Fibroblast of lung (primary cell): ENCODE results near the gene CDH26. TPM values are rescaled to one million over a fixed set of nuclear protein-coding genes. Genes with fewer than 3 reads are reported as not detected.

ENCODE experiments used
- DNase-seq, 2 donors: peaks; one replicate each; pipeline versions ENCODE4 v3.0.0 to v3.0.0-alpha.2; 2010; ENCODE audit warnings: low read depth in 2 of 2
- H2AFZ ChIP-seq: 2 replicates; pipeline ENCODE4 v1.5.1; 2012; ENCODE audit warnings: low read length, control low read depth, inconsistent platforms
- H3K27ac ChIP-seq: 2 replicates; pipeline ENCODE4 v1.5.1; 2011; ENCODE audit warnings: low read length, control low read depth; ENCODE audit not compliant: insufficient read depth
- H3K27me3 ChIP-seq: 2 replicates; pipeline ENCODE4 v1.5.1; 2011; ENCODE audit warnings: mild to moderate bottlenecking, low read length; ENCODE audit not compliant: control insufficient read depth, insufficient read depth
- H3K36me3 ChIP-seq: 2 replicates; pipeline ENCODE4 v1.5.1; 2011; ENCODE audit warnings: low read length; ENCODE audit not compliant: control insufficient read depth, insufficient read depth
- H3K4me1 ChIP-seq: 2 replicates; pipeline ENCODE4 v1.5.1; 2011; ENCODE audit warnings: low read length; ENCODE audit not compliant: control insufficient read depth, insufficient read depth; ENCODE audit errors: extremely low read depth
- H3K4me2 ChIP-seq: 2 replicates; pipeline ENCODE4 v1.5.1; 2011; ENCODE audit warnings: low read length, control low read depth; ENCODE audit not compliant: insufficient read depth; ENCODE audit errors: extremely low read depth
- H3K4me3 ChIP-seq, 4 experiments: fragments of 200-600 bp in 1 of 4; sonication (generic) in 1 of 4; replicated peaks in 1 of 4; 2 replicates each; pipeline ENCODE4 v1.5.1; 2011 to 2016; ENCODE audit warnings: low read length in 4 of 4, low read depth in 3 of 4, mild to moderate bottlenecking in 3 of 4, control low read depth in 2 of 4, inconsistent platforms in 1 of 4, mixed read lengths in 1 of 4; ENCODE audit not compliant: insufficient read depth in 1 of 4; ENCODE audit errors: control extremely low read depth in 1 of 4
- H3K79me2 ChIP-seq: 2 replicates; pipeline ENCODE4 v1.5.1; 2012; ENCODE audit warnings: mild to moderate bottlenecking, low read length, inconsistent platforms; ENCODE audit not compliant: control insufficient read depth, insufficient read depth
- H3K9ac ChIP-seq: 2 replicates; pipeline ENCODE4 v1.5.1; 2011; ENCODE audit warnings: mild to moderate bottlenecking, low read length, control low read depth; ENCODE audit not compliant: insufficient read depth
- H3K9me3 ChIP-seq: 2 replicates; pipeline ENCODE4 v1.5.1; 2012; ENCODE audit warnings: low read depth, low read length; ENCODE audit not compliant: control insufficient read depth, insufficient read depth
- H4K20me1 ChIP-seq: 2 replicates; pipeline ENCODE4 v1.5.1; 2011; ENCODE audit warnings: low read length; ENCODE audit not compliant: control insufficient read depth, insufficient read depth; ENCODE audit errors: extremely low read depth
- CTCF ChIP-seq, 2 donors: IDR thresholded peaks in 1 of 2; conservative IDR thresholded peaks in 1 of 2; 1 replicate in 1 of 2; 2 replicates in 1 of 2; pipeline ENCODE4 v1.5.1; 2011 to 2012; ENCODE audit warnings: low read length in 2 of 2, control low read depth in 1 of 2, inconsistent platforms in 1 of 2, low read depth in 1 of 2, mild to moderate bottlenecking in 1 of 2
- EZH2 ChIP-seq: IDR thresholded peaks from 2 replicates; pipeline ENCODE4 v1.5.1; 2012; ENCODE audit warnings: low read length, control low read depth, mild to moderate bottlenecking; ENCODE audit errors: missing control alignments
- polyA plus RNA-seq, 2 donors: library from polyadenylated mRNA; depleted of rRNA in 1 of 2; stranded (reverse) in 1 of 2; unstranded in 1 of 2; fragments of >200 nt; gene quantifications; 2 replicates each; pipeline ENCODE4 v1.2.1, GENCODE V29; 2011 to 2012; ENCODE audit warnings: missing spikeins in 1 of 2
- total RNA-seq: library from RNA; depleted of rRNA; stranded (reverse); fragments of >200 nt; gene quantifications from 2 replicates; pipeline ENCODE4 v1.2.1, GENCODE V29; 2014

The CDH26 gene
- total and polyA plus RNA-seq, 2 donors (not counting 1 experiment from before 2014, with no cell fraction given) = 0.12 to 0.50 TPM

GRCh38 chr20:60008130-60008808 lies 50.0 kb downstream of the CDH26 start:
- Histone ChIP-seq H2AFZ (no peak overlapping the region), H3K4me1 (no peaks in the 10 kb centered on the region), H3K27ac (no peak overlapping the region), H3K4me2 (no peak overlapping the region), H3K79me2 (no peaks in the 10 kb centered on the region), H3K9ac (no peak overlapping the region), H3K9me3 (no peaks in the 10 kb centered on the region), H3K27me3 (no peaks in the 10 kb centered on the region), H4K20me1 (no peaks in the 10 kb centered on the region), H3K4me3 (no peak overlapping the region), H3K36me3 (no peaks in the 10 kb centered on the region)
- no peak for DNase-seq
- TF ChIP-seq EZH2 = no peak
- no peak for TF ChIP-seq CTCF (conservative IDR thresholded peaks at IDR 0.05 in 1 of 2, IDR thresholded peaks at IDR 0.05 in 1 of 2; ENCODE audit: low read depth in 1 of 2, low read length in 2 of 2)

- H3K27ac ChIP-seq = no peak overlapping the region
- no peak overlapping the region for H3K9ac ChIP-seq
- H2AFZ ChIP-seq = no peak overlapping the region
- TF ChIP-seq EZH2 = no peak
- TF ChIP-seq CTCF (conservative IDR thresholded peaks at IDR 0.05 in 1 of 2, IDR thresholded peaks at IDR 0.05 in 1 of 2; ENCODE audit: low read depth in 1 of 2, low read length in 2 of 2) = no peak
- no peaks in the 10 kb centered on the region for H3K4me1 ChIP-seq
- DNase-seq = no peak
- no peaks in the 10 kb centered on the region for H3K9me3 ChIP-seq
- no peaks in the 10 kb centered on the region for H3K79me2 ChIP-seq
- no peak overlapping the region for H3K4me2 ChIP-seq
- H3K27me3 ChIP-seq = no peaks in the 10 kb centered on the region
- H4K20me1 ChIP-seq = no peaks in the 10 kb centered on the region
- H3K4me3 ChIP-seq = no peak overlapping the region
- H3K36me3 ChIP-seq = no peaks in the 10 kb centered on the region
These were observed 51.1 kb downstream of the CDH26 start for GRCh38 chr20:60009318-60009717.

GRCh38 chr20:60009826-60010616 lies 51.8 kb downstream of the CDH26 start:
- no peaks in the 10 kb centered on the region for H3K27me3 ChIP-seq
- no peaks in the 10 kb centered on the region for H4K20me1 ChIP-seq
- H3K27ac ChIP-seq = no peak overlapping the region
- H3K4me3 ChIP-seq = no peak overlapping the region
- no peaks in the 10 kb centered on the region for H3K4me1 ChIP-seq
- no peaks in the 10 kb centered on the region for H3K9me3 ChIP-seq
- no peak overlapping the region for H3K9ac ChIP-seq
- no peak for DNase-seq
- no peak for TF ChIP-seq CTCF (conservative IDR thresholded peaks at IDR 0.05 in 1 of 2, IDR thresholded peaks at IDR 0.05 in 1 of 2; ENCODE audit: low read depth in 1 of 2, low read length in 2 of 2)
- H3K79me2 ChIP-seq = no peaks in the 10 kb centered on the region
- H3K4me2 ChIP-seq = no peak overlapping the region
- no peaks in the 10 kb centered on the region for H3K36me3 ChIP-seq
- H2AFZ ChIP-seq = no peak overlapping the region
